Gastroesophageal sphincter (tissue), 4 donors: ENCODE measurements around the gene SGO2. TPM values are rescaled to one million over a fixed set of nuclear protein-coding genes. Genes with fewer than 3 reads are reported as not detected.
A peak's percentile ranks its signal among the peaks of the same experiment; 100 is the strongest.

ENCODE experiments used
- ATAC-seq: fragments of 150-250 bp; one replicate; pipeline ENCODE4 v1.9.1; 2016; ENCODE audit warnings: mild to moderate bottlenecking, moderate library complexity
- H3K27ac ChIP-seq, 4 donors: fragments of 200-600 bp; sonication (generic) in 3 of 4; 1 replicate in 3 of 4; 2 replicates in 1 of 4; pipeline ENCODE4 v1.5.1; 2016 to 2019
- H3K27me3 ChIP-seq: fragments of 200-600 bp; sonication (generic); one replicate; pipeline ENCODE4 v1.5.1; 2019
- H3K36me3 ChIP-seq, 2 donors: fragments of 200-600 bp; sonication (generic); one replicate each; pipeline ENCODE4 v1.5.1; 2019; ENCODE audit warnings: control low read depth in 1 of 2
- H3K4me1 ChIP-seq, 3 donors: fragments of 200-600 bp; sonication (generic); 1 replicate in 2 of 3; 2 replicates in 1 of 3; pipeline ENCODE4 v1.5.1; 2016 to 2019; ENCODE audit warnings: control low read depth in 2 of 3
- H3K4me3 ChIP-seq, 2 donors: fragments of 200-600 bp; sonication (generic); one replicate each; pipeline ENCODE4 v1.5.1; 2019; ENCODE audit warnings: mild to moderate bottlenecking in 1 of 2, moderate library complexity in 1 of 2
- H3K9me3 ChIP-seq, 3 donors: fragments of 200-600 bp; sonication (generic); one replicate each; pipeline ENCODE4 v1.5.1; 2017 to 2019; ENCODE audit warnings: control low read depth in 2 of 3
- CTCF ChIP-seq, 4 experiments: fragments of 200-600 bp in 2 of 4; fragments of 450-650 bp in 2 of 4; sonication (generic) in 1 of 4; IDR thresholded peaks; one replicate each; pipeline ENCODE4 v1.5.1; 2017 to 2019; ENCODE audit warnings: antibody characterized with exemption in 4 of 4, mild to moderate bottlenecking in 2 of 4, moderate library complexity in 2 of 4
- EP300 ChIP-seq: sonication (generic); formaldehyde crosslinking; IDR thresholded peaks from one replicate; pipeline ENCODE4 v1.6.1; 2017; ENCODE audit warnings: antibody characterized with exemption, mild to moderate bottlenecking
- POLR2A ChIP-seq, 2 donors: fragments of 450-650 bp; IDR thresholded peaks; one replicate each; pipeline ENCODE4 v1.6.1; 2017; ENCODE audit warnings: antibody characterized with exemption in 2 of 2, mild to moderate bottlenecking in 2 of 2, moderate library complexity in 1 of 2
- POLR2AphosphoS5 ChIP-seq: sonication (generic); formaldehyde crosslinking; IDR thresholded peaks from one replicate; pipeline ENCODE4 v1.6.1; 2017; ENCODE audit warnings: antibody characterized with exemption
- WGBS, 2 donors: methylation state at CpG; one replicate each; pipeline ENCODE4 v1.1.5; 2018; ENCODE audit warnings: low coverage in 1 of 2; 5-methylcytosine and 5-hydroxymethylcytosine counted together
- total RNA-seq, 4 donors: library from RNA; depleted of rRNA; stranded (reverse); fragments of >200 nt; gene quantifications; one replicate each; pipeline ENCODE4 v1.1.0, GENCODE V29; 2016

Gene SGO2
- total RNA-seq, 4 donors from 2014 or later, result 0.62 to 1.8 (median 1.4) TPM

GRCh38 chr2:200615247-200615646 is 89.2 kb downstream of the SGO2 start:
- WGBS, 2 donors, result 100% methylated on average over 1 of the region's 1 CpG; no CpG with 5 or more reads in 1 of the 2 donors
- H3K36me3 ChIP-seq, result peaks cover 0 to 36% of the 10 kb centered on the region in 2 donors
- no peaks in the 10 kb centered on the region for H3K9me3 ChIP-seq
- TF ChIP-seq POLR2A (IDR thresholded peaks at IDR 0.05) (no peak), CTCF (IDR thresholded peaks at IDR 0.05) (no peak), POLR2AphosphoS5 (no peak), EP300 (no peak)
- no peak overlapping the region for H3K27ac ChIP-seq
- H3K4me3 ChIP-seq, result no peak overlapping the region
- H3K27me3 ChIP-seq, result no peaks in the 10 kb centered on the region
- peak; percentile 67 for ATAC-seq
- peaks cover 0 to 13% (median 0%) of the 10 kb centered on the region in 3 donors for H3K4me1 ChIP-seq

- Histone ChIP-seq H3K9me3 (no peaks in the 10 kb centered on the region), H3K27me3 (no peaks in the 10 kb centered on the region)
- 92% methylated on average over 5 of the region's 5 CpGs; no CpG with 5 or more reads in 1 of the 2 donors for WGBS, 2 donors
Observed at GRCh38 chr2:200616193-200616592, 90.2 kb downstream of the SGO2 start.

GRCh38 chr2:200616656-200617055 is 90.6 kb downstream of the SGO2 start:
- ATAC-seq, result no peak
- Histone ChIP-seq H3K4me1 (peaks cover 0 to 13% (median 0%) of the 10 kb centered on the region in 3 donors), H3K27ac (peak overlapping the region in 1 of 4 donors; percentile 17), H3K9me3 (no peaks in the 10 kb centered on the region), H3K4me3 (no peak overlapping the region), H3K27me3 (no peaks in the 10 kb centered on the region), H3K36me3 (peaks cover 0 to 28% of the 10 kb centered on the region in 2 donors)
- TF ChIP-seq POLR2A (IDR thresholded peaks at IDR 0.05), result no peak
- no peak for TF ChIP-seq POLR2AphosphoS5
- no peak for TF ChIP-seq EP300
- no peak for TF ChIP-seq CTCF (IDR thresholded peaks at IDR 0.05)
- WGBS, 2 donors, result 62 to 75% methylated on average over 4 of the region's 4 CpGs

More at GRCh38 chr2:200616193-200616592, 90.2 kb downstream of the SGO2 start:
- ATAC-seq, result no peak
- Histone ChIP-seq H3K36me3 (peaks cover 0 to 32% of the 10 kb centered on the region in 2 donors), H3K4me1 (peaks cover 0 to 13% (median 0%) of the 10 kb centered on the region in 3 donors), H3K4me3 (no peak overlapping the region), H3K27ac (peak overlapping the region in 1 of 4 donors; percentile 17)
- TF ChIP-seq POLR2A (IDR thresholded peaks at IDR 0.05) (no peak), POLR2AphosphoS5 (no peak), CTCF (IDR thresholded peaks at IDR 0.05) (no peak), EP300 (no peak)

- Histone ChIP-seq H3K4me3 (no peak overlapping the region), H3K36me3 (peaks cover 0 to 28% of the 10 kb centered on the region in 2 donors), H3K27me3 (no peaks in the 10 kb centered on the region), H3K4me1 (peaks cover 0 to 13% (median 0%) of the 10 kb centered on the region in 3 donors), H3K27ac (no peak overlapping the region), H3K9me3 (no peaks in the 10 kb centered on the region)
- ATAC-seq, result no peak
- TF ChIP-seq POLR2A (IDR thresholded peaks at IDR 0.05) (no peak), EP300 (no peak), POLR2AphosphoS5 (no peak), CTCF (IDR thresholded peaks at IDR 0.05) (no peak)
- WGBS, 2 donors, result 27 to 49% methylated on average over 5 to 6 of the region's 6 CpGs
Observed at GRCh38 chr2:200617156-200618053, 91.4 kb downstream of the SGO2 start.

GRCh38 chr2:200618054-200618419 is 92.0 kb downstream of the SGO2 start:
- no peak for TF ChIP-seq POLR2AphosphoS5
- no peak for TF ChIP-seq CTCF (IDR thresholded peaks at IDR 0.05)
- TF ChIP-seq EP300, result no peak
- TF ChIP-seq POLR2A (IDR thresholded peaks at IDR 0.05), result no peak
- no peak overlapping the region for H3K27ac ChIP-seq

More at GRCh38 chr2:200618054-200618419, 92.0 kb downstream of the SGO2 start:
- Histone ChIP-seq H3K36me3 (peaks cover 0 to 27% of the 10 kb centered on the region in 2 donors), H3K9me3 (no peaks in the 10 kb centered on the region), H3K27me3 (no peaks in the 10 kb centered on the region), H3K4me3 (no peak overlapping the region), H3K4me1 (peaks cover 0 to 13% (median 0%) of the 10 kb centered on the region in 3 donors)
- ATAC-seq, result no peak
- WGBS, 2 donors, result 43 to 78% methylated on average over 2 to 3 of the region's 3 CpGs
